Measurements from ENCODE around the gene TTC22. TPM values are rescaled to one million over a fixed set of nuclear protein-coding genes. Genes with fewer than 3 reads are reported as not detected.

TTC22 gene
- total RNA-seq, 1 experiment from 2014 or later = 0.10 TPM

- H3K9me3 ChIP-seq (ENCODE audit: control insufficient read depth, insufficient read depth, low read depth, low read length) = no peaks in the 10 kb centered on the region
- TF ChIP-seq TCF7L2 (IDR thresholded peaks at IDR 0.05; ENCODE audit: low read depth, low read length) (no peak), CTCF (IDR thresholded peaks at IDR 0.05) (no peak), REST (IDR thresholded peaks at IDR 0.05; ENCODE audit: insufficient read depth in 1 of 2, low read depth in 2 of 2, low read length in 1 of 2) (no peak), POLR2AphosphoS5 (IDR thresholded peaks at IDR 0.05; ENCODE audit: low read depth, low read length) (no peak), SIN3A (IDR thresholded peaks at IDR 0.05; ENCODE audit: borderline replicate concordance, insufficient read depth, low read depth, low read length) (no peak)
- ChIA-PET CTCF (no interaction called here), POLR2A (no interaction called here)
- intact Hi-C loops (cut with micrococcal nuclease; ENCODE audit: unreplicated experiment) (no loop called here), in situ Hi-C loops (cut with HindIII; ENCODE audit: low pct_unique_long_range_greater_than_20kb, low sequenced_read_pairs) (no loop called here)
- H3K27me3 ChIP-seq (ENCODE audit: control insufficient read depth, insufficient read depth, low read length) = no peaks in the 10 kb centered on the region
- no peak overlapping the region for H3K27ac ChIP-seq (ENCODE audit: low read length)
- no peaks in the 10 kb centered on the region for H3K4me1 ChIP-seq (ENCODE audit: control insufficient read depth, insufficient read depth, low read length)
- no peak for ATAC-seq
- BruUV-seq (replicated peaks) = no TSS peak
- no peaks in the 10 kb centered on the region for H3K36me3 ChIP-seq (ENCODE audit: control insufficient read depth, insufficient read depth, low read length)
- no peak overlapping the region for H3K4me3 ChIP-seq (ENCODE audit: low read depth in 2 of 2, low read length in 2 of 2)
- DNase-seq (ENCODE audit: low read depth, low spot score) = no peak
Observed at GRCh38 chr1:54805466-54805865, 4.3 kb upstream of the TTC22 start.

- H3K27ac ChIP-seq (ENCODE audit: low read length) = no peak overlapping the region
- in situ Hi-C loops (cut with HindIII; ENCODE audit: low pct_unique_long_range_greater_than_20kb, low sequenced_read_pairs) (no loop called here), intact Hi-C loops (cut with micrococcal nuclease; ENCODE audit: unreplicated experiment) (no loop called here)
- no TSS peak for BruUV-seq (replicated peaks)
- H3K4me1 ChIP-seq (ENCODE audit: control insufficient read depth, insufficient read depth, low read length) = no peaks in the 10 kb centered on the region
- ATAC-seq (no peak), DNase-seq (ENCODE audit: low read depth, low spot score) (no peak)
- TF ChIP-seq CTCF (IDR thresholded peaks at IDR 0.05) = no peak
- TF ChIP-seq REST (IDR thresholded peaks at IDR 0.05; ENCODE audit: insufficient read depth in 1 of 2, low read depth in 2 of 2, low read length in 1 of 2) = no peak
- TF ChIP-seq SIN3A (IDR thresholded peaks at IDR 0.05; ENCODE audit: borderline replicate concordance, insufficient read depth, low read depth, low read length) = no peak
- TF ChIP-seq TCF7L2 (IDR thresholded peaks at IDR 0.05; ENCODE audit: low read depth, low read length) = no peak
- TF ChIP-seq POLR2AphosphoS5 (IDR thresholded peaks at IDR 0.05; ENCODE audit: low read depth, low read length) = no peak
- no peak overlapping the region for H3K4me3 ChIP-seq (ENCODE audit: low read depth in 2 of 2, low read length in 2 of 2)
- H3K36me3 ChIP-seq (ENCODE audit: control insufficient read depth, insufficient read depth, low read length) = no peaks in the 10 kb centered on the region
- CTCF ChIA-PET = no interaction called here
- no peaks in the 10 kb centered on the region for H3K9me3 ChIP-seq (ENCODE audit: control insufficient read depth, insufficient read depth, low read depth, low read length)
- no peaks in the 10 kb centered on the region for H3K27me3 ChIP-seq (ENCODE audit: control insufficient read depth, insufficient read depth, low read length)
- POLR2A ChIA-PET = no interaction called here
Observed at GRCh38 chr1:54804471-54805132, 3.5 kb upstream of the TTC22 start.

Measured in Panc1 (cell line).